Skeletal muscle satellite cell (primary cell): ENCODE data around the gene TRMT13.
"Not testable (repeated sequence)": the region's sequence is repeated elsewhere in the genome, so short reads cannot be mapped to it uniquely, and the experiment has no call there.

ENCODE experiments used
- H3K27me3 ChIP-seq: 2 replicates; pipeline ENCODE4 v1.7.0; 2013; ENCODE audit warnings: low read length; ENCODE audit not compliant: control insufficient read depth, insufficient read depth
- H3K36me3 ChIP-seq: 2 replicates; pipeline ENCODE4 v1.7.0; 2013; ENCODE audit warnings: mild to moderate bottlenecking, control low read depth, low read length; ENCODE audit not compliant: insufficient read depth
- H3K4me1 ChIP-seq: 2 replicates; pipeline ENCODE4 v1.7.0; 2013; ENCODE audit warnings: low read length; ENCODE audit not compliant: control insufficient read depth, insufficient read depth
- H3K4me2 ChIP-seq: 2 replicates; pipeline ENCODE4 v1.7.0; 2013; ENCODE audit warnings: mild to moderate bottlenecking, low read length
- H3K4me3 ChIP-seq: 2 replicates; pipeline ENCODE4 v1.7.0; 2013; ENCODE audit warnings: low read length
- H3K9ac ChIP-seq: 2 replicates; pipeline ENCODE4 v1.7.0; 2013; ENCODE audit warnings: mild to moderate bottlenecking, low read depth, low read length, moderate library complexity
- H3K9me3 ChIP-seq: replicated peaks from 2 replicates; pipeline ENCODE4 v1.7.0; 2013; ENCODE audit warnings: mild to moderate bottlenecking, control low read depth, low read length

The TRMT13 gene

GRCh38 chr1:100164216-100164615 lies 31.3 kb downstream of the TRMT13 start:
- H3K4me1 ChIP-seq = no peaks in the 10 kb centered on the region
- no peak overlapping the region for H3K4me3 ChIP-seq
- no peaks in the 10 kb centered on the region for H3K36me3 ChIP-seq
- H3K27me3 ChIP-seq = no peaks in the 10 kb centered on the region
- H3K9me3 ChIP-seq = no peaks in the 10 kb centered on the region
- no peak overlapping the region for H3K9ac ChIP-seq
- H3K4me2 ChIP-seq = peak overlapping the region; percentile 0

- no peaks in the 10 kb centered on the region for H3K27me3 ChIP-seq
- H3K4me2 ChIP-seq = peak overlapping the region; percentile 0
- H3K9ac ChIP-seq = no peak overlapping the region
- H3K9me3 ChIP-seq = no peaks in the 10 kb centered on the region
- H3K36me3 ChIP-seq = no peaks in the 10 kb centered on the region
- H3K4me1 ChIP-seq = no peaks in the 10 kb centered on the region
- no peak overlapping the region for H3K4me3 ChIP-seq
Measured at GRCh38 chr1:100164702-100165101, 31.7 kb downstream of the TRMT13 start.

- Histone ChIP-seq H3K4me3 (no peak overlapping the region), H3K36me3 (no peaks in the 10 kb centered on the region), H3K9ac (no peak overlapping the region), H3K9me3 (no peaks in the 10 kb centered on the region), H3K4me2 (no peak overlapping the region), H3K4me1 (no peaks in the 10 kb centered on the region), H3K27me3 (no peaks in the 10 kb centered on the region)
Measured at GRCh38 chr1:100168051-100168450, 35.1 kb downstream of the TRMT13 start.

DNA sequence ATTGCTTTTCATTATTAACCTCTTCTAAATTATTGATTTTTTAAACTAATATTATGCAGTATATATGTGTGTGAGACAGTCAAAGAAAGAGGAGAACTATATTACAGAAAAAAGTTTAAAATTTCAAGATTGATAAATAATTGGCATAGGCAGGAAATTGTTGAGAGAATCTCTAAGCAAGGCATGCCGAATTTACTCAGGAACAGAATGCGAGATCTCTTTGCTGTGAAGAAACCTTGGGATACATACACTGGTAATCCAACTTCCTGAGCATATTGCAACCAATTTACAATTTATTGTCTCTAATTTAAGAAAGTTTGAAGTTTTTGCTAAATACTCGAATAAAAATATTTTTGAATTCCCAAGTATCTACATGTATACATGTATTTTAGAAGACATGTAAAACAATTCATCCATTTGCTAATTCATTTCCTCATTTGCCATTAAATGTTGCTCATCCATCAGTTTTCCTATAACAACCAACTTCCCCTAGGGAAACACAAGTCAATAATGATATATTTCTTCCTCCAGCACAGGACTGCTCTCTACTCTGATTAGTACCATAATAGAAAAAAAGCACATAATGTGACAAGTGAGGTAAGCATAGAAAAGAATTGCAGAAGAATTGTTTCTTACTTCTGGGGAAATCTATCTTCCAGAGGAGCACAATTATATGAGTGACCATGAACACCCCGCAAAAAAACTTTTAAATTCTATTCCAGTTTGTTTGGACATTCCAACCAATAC lies 44.5 kb downstream of the TRMT13 start:
- Histone ChIP-seq H3K9me3 (no peaks in the 10 kb centered on the region), H3K36me3 (no peaks in the 10 kb centered on the region), H3K4me2 (no peak overlapping the region), H3K4me3 (no peak overlapping the region), H3K27me3 (no peaks in the 10 kb centered on the region), H3K4me1 (no peaks in the 10 kb centered on the region), H3K9ac (no peak overlapping the region)

- Histone ChIP-seq H3K9ac (no peak within 1 kb of the TSS), H3K9me3 (no peaks in the 10 kb centered on the region), H3K4me3 (no peak within 1 kb of the TSS), H3K27me3 (no peaks in the 10 kb centered on the region), H3K36me3 (no peaks in the 10 kb centered on the region), H3K4me1 (no peaks in the 10 kb centered on the region), H3K4me2 (no peak within 1 kb of the TSS)
Measured at GRCh38 chr1:100178091-100178490, 45.1 kb downstream of the TRMT13 start, which contains the start of gene LRRC39. LRRC39 (minus strand) TSS chr1:100178256; CDS start chr1:100168516, 9,740 bp downstream.

DNA sequence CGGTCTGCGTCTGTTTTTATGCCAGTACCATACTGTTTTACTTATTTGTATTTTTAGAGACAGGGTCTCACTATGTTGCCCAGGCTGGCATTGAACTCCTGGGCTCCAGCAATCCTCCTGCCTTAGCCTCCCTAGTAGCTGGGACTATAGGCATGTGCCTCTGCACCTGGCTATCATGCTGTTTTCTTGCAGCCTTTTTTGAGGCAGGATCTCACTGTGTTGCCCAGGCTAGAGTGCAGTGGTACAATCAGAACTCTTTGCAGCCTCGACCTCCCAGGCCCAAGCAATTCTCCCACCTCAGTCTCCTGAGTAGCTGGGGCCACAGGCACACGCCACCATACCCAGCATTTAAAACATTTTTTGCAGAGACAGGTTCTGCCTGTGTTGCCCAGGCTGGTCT lies 50.4 kb downstream of the TRMT13 start:
- no peaks in the 10 kb centered on the region for H3K9me3 ChIP-seq
- no peaks in the 10 kb centered on the region for H3K36me3 ChIP-seq
- H3K4me3 ChIP-seq = no peak overlapping the region
- H3K4me2 ChIP-seq = no peak overlapping the region
- peaks cover 7% of the 10 kb centered on the region for H3K4me1 ChIP-seq
- no peaks in the 10 kb centered on the region for H3K27me3 ChIP-seq
- no peak overlapping the region for H3K9ac ChIP-seq

DNA sequence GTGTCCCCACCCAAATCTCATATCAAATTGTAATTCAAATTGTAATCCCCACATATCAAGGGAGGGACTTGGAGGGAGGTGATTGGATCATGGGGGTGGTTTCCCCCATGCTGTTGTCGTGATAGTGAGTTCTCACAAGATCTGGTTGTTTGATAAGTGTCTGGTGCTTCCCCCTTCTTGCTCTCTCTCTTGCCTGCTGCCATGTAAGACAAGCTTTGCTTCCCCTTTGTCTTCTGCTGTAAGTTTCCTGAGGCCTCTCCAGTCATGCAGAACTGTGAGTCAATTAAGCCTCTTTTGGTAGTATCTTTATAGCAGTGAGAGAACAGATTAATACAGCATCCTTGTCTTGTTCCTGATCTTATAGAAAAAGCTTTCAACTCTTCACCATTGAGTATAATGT lies 51.6 kb downstream of the TRMT13 start:
- H3K27me3 ChIP-seq = no peaks in the 10 kb centered on the region
- no peak overlapping the region for H3K9ac ChIP-seq
- no peak overlapping the region for H3K4me2 ChIP-seq
- H3K4me3 ChIP-seq = no peak overlapping the region
- H3K4me1 ChIP-seq = peaks cover 19% of the 10 kb centered on the region
- H3K9me3 ChIP-seq = no peaks in the 10 kb centered on the region
- H3K36me3 ChIP-seq = no peaks in the 10 kb centered on the region

GRCh38 chr1:100187912-100188311 lies 54.9 kb downstream of the TRMT13 start:
- H3K9ac ChIP-seq = no peak overlapping the region
- H3K4me1 ChIP-seq = peaks cover 22% of the 10 kb centered on the region
- no peaks in the 10 kb centered on the region for H3K9me3 ChIP-seq
- no peaks in the 10 kb centered on the region for H3K27me3 ChIP-seq
- no peak overlapping the region for H3K4me3 ChIP-seq
- peak overlapping the region; percentile 6 for H3K4me2 ChIP-seq
- peaks cover 4% of the 10 kb centered on the region for H3K36me3 ChIP-seq

DNA sequence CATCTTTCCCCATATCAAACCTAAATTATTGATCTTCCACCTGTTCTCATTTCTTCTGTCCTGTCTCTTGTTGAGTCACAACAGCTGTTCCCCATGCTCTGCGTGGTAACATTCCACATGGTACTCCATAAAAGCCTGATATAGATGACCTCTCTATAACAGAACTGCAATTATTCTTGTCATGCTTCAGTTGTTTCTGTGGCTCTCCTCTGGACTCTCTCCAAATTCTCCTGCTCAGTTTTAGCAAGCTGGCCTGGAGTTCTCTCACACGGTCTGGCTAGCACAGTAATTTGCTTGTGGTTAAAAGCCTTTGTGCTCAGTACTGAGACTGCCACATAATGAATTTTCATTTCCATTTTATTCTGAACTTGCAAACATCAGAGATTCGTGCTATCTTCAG lies 55.7 kb downstream of the TRMT13 start:
- H3K9me3 ChIP-seq = no peaks in the 10 kb centered on the region
- no peak overlapping the region for H3K9ac ChIP-seq
- no peaks in the 10 kb centered on the region for H3K27me3 ChIP-seq
- peaks cover 4% of the 10 kb centered on the region for H3K36me3 ChIP-seq
- peaks cover 22% of the 10 kb centered on the region for H3K4me1 ChIP-seq
- H3K4me2 ChIP-seq = peak overlapping the region; percentile 14
- no peak overlapping the region for H3K4me3 ChIP-seq

DNA sequence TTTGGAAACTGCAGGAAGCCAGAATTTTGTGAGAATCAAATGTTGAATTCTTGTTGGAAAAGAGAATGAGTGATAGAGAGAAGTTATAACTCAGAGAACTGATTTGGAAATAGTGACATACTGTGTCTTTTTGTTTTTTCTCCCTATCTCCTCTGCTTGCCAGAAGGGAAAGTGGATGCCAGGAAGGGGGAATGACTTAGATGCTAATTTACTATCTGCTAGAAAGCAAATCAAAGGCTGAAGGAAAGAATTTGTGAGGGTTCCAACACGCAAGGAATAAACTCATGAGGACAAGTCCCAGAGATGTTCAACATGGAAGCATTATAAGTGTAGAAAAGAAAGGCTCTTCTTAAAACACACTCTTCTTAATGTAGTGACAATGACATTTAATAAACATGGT lies 65.6 kb downstream of the TRMT13 start:
- H3K9me3 ChIP-seq = no peaks in the 10 kb centered on the region
- no peak overlapping the region for H3K4me3 ChIP-seq
- no peaks in the 10 kb centered on the region for H3K27me3 ChIP-seq
- H3K4me1 ChIP-seq = no peaks in the 10 kb centered on the region
- peaks cover 18% of the 10 kb centered on the region for H3K36me3 ChIP-seq
- no peak overlapping the region for H3K9ac ChIP-seq
- H3K4me2 ChIP-seq = no peak overlapping the region

DNA sequence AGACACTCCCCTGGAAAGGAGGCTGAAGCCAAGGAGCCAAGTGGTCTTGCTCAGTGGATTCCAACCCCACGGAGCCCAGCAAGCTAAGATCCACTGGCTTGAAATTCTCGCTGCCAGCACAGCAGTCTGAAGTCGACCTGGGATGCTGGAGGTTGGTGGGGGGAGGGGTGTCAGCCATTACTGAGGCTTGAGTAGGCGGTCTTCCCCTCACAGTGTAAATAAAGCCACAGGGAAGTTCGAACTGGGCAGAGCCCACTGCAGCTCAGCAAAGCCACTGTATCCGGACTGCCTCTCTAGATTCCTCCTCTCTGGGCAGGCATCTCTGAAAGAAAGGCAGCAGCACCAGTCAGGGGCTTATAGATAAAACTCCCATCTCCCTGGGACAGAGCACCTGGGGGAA lies 67.1 kb downstream of the TRMT13 start:
- H3K4me2 ChIP-seq, H3K4me3 ChIP-seq, H3K27me3 ChIP-seq, H3K4me1 ChIP-seq, H3K9me3 ChIP-seq, H3K9ac ChIP-seq: not testable (repeated sequence)
- peaks cover 18% of the 10 kb centered on the region for H3K36me3 ChIP-seq
